ENCODE measurements around the gene CDADC1. TPM values are rescaled to one million over a fixed set of nuclear protein-coding genes. Genes with fewer than 3 reads are reported as not detected.

CDADC1 gene
- total and polyA plus RNA-seq, 7 donors: 3.3 to 7.8 (median 4.7) TPM

- no peak for ATAC-seq
- no peaks in the 10 kb centered on the region for H3K36me3 ChIP-seq (ENCODE audit: insufficient read depth in 1 of 2, low read depth in 1 of 2)
- H3K27ac ChIP-seq: no peak overlapping the region
- H3K4me3 ChIP-seq: no peak overlapping the region
- intact Hi-C loops (cut with DNase I): no loop called here
- no peak for DNase-seq
- no peaks in the 10 kb centered on the region for H3K27me3 ChIP-seq (ENCODE audit: insufficient read depth in 3 of 3, low read length in 2 of 3)
- no peak for TF ChIP-seq CTCF (IDR thresholded peaks at IDR 0.05)
- no peaks in the 10 kb centered on the region for H3K4me1 ChIP-seq
- no peaks in the 10 kb centered on the region for H3K9me3 ChIP-seq
Measured at GRCh38 chr13:49341941-49342340, 94.2 kb downstream of the CDADC1 start.

GRCh38 chr13:49342454-49342853 is 94.7 kb downstream of the CDADC1 start:
- Histone ChIP-seq H3K27me3 (ENCODE audit: insufficient read depth in 3 of 3, low read length in 2 of 3) (no peaks in the 10 kb centered on the region), H3K4me1 (no peaks in the 10 kb centered on the region), H3K4me3 (no peak overlapping the region), H3K9me3 (no peaks in the 10 kb centered on the region), H3K36me3 (ENCODE audit: insufficient read depth in 1 of 2, low read depth in 1 of 2) (no peaks in the 10 kb centered on the region), H3K27ac (no peak overlapping the region)
- no peak for TF ChIP-seq CTCF (IDR thresholded peaks at IDR 0.05)
- intact Hi-C loops (cut with DNase I): no loop called here
- ATAC-seq (no peak), DNase-seq (no peak)
- WGBS, 3 donors: 84 to 92% (median 88%) methylated on average over 2 of the region's 2 CpGs

Other genes with a start within 250 kb of the CDADC1 start
- not detected for gene MLNR, start 27.6 kb upstream of the CDADC1 start, total RNA-seq
- gene MLNR, start 27.6 kb upstream of the CDADC1 start, polyA plus RNA-seq: not detected
- gene CAB39L, start 196.1 kb downstream of the CDADC1 start, total RNA-seq: 1 to 10 TPM; 1.8 to 6.1 (median 4.2) TPM
- 10 to 100 TPM in 1 of 3 donors, 1 to 10 TPM in 2; 1.5 to 13.3 (median 2.6) TPM for gene CAB39L, start 196.1 kb downstream of the CDADC1 start, polyA plus RNA-seq
- 1 to 10 TPM; 1.7 to 7.9 (median 5.5) TPM for gene SETDB2, start 196.3 kb downstream of the CDADC1 start, total RNA-seq
- 1 to 10 TPM; 2.1 to 5.4 (median 2.5) TPM for gene SETDB2, start 196.3 kb downstream of the CDADC1 start, polyA plus RNA-seq
- gene PHF11, start 248.0 kb downstream of the CDADC1 start, total RNA-seq: 10 to 100 TPM in 2 of 4 donors, 1 to 10 TPM in 2; 8.2 to 14.7 (median 10.1) TPM
- gene PHF11, start 248.0 kb downstream of the CDADC1 start, polyA plus RNA-seq: 10 to 100 TPM in 2 of 3 donors, 1 to 10 TPM in 1; 8.8 to 17.8 (median 12.0) TPM